Measurements from ENCODE around the gene CCR9.

The CCR9 gene

DNA sequence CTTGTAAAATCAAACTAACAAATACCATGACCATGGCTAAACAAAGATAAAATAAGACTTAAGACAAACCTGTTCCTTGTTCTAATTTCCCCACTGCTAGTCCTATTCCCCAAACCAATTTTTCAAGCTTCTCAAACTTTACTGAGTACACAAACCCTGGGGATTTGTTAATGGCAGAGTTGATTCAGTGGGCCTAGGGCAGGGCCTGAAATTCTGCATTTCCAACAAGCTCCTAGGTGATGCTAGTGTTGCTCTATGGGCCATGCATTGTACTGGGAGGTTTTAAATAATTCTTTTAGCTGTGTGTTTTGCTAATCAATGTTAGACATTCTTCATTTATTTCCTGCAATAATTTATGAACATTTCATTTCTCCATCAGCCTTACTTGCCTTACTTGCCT lies 13.3 kb upstream of the CCR9 start:
- DNase-seq (ENCODE audit: low read depth) = no peak
- H3K4me3 ChIP-seq (ENCODE audit: low read length) = no peak overlapping the region
- TF ChIP-seq, protein P1, sequence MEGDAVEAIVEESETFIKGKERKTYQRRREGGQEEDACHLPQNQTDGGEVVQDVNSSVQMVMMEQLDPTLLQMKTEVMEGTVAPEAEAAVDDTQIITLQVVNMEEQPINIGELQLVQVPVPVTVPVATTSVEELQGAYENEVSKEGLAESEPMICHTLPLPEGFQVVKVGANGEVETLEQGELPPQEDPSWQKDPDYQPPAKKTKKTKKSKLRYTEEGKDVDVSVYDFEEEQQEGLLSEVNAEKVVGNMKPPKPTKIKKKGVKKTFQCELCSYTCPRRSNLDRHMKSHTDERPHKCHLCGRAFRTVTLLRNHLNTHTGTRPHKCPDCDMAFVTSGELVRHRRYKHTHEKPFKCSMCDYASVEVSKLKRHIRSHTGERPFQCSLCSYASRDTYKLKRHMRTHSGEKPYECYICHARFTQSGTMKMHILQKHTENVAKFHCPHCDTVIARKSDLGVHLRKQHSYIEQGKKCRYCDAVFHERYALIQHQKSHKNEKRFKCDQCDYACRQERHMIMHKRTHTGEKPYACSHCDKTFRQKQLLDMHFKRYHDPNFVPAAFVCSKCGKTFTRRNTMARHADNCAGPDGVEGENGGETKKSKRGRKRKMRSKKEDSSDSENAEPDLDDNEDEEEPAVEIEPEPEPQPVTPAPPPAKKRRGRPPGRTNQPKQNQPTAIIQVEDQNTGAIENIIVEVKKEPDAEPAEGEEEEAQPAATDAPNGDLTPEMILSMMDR (conservative IDR thresholded peaks at IDR 0.05; ENCODE audit: low read length) = no peak

- TF ChIP-seq, protein P1 (conservative IDR thresholded peaks at IDR 0.05; ENCODE audit: low read length) = no peak
- DNase-seq (ENCODE audit: low read depth) = no peak
- no peak overlapping the region for H3K4me3 ChIP-seq (ENCODE audit: low read length)
These were observed 12.7 kb upstream of the CCR9 start for GRCh38 chr3:45873638-45874037.

DNA sequence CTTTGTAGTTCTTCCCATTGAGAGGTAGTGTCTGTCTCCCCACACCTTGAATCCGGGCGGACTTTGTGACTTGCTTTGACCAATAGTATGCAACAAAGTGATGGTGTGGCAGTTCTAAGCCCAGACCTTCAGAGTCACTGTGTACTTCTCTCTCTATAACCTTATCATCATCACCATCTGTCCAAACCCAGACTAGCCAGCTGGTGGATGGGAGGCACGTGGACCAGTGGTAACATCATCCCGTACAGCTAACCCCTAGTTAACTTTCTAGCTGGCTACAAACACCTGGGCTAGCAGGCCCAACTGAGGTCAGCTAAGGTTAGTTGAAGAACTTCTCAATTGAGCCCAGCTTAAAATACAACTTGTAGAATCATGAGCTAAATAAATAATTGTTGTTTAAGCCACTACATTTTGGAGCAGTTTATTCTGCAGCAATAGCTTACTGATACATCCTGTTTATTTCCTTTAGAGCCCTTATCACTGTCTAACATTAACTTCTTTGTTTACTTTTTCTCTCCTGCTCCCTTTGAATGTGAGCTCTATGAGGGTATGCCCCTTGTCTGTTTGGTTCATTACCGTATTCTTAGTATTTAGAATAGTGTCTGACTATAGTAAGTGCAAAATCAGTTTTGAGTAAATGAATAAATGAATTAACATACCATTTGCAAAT lies 11.5 kb upstream of the CCR9 start:
- no peak overlapping the region for H3K4me3 ChIP-seq (ENCODE audit: low read length)
- TF ChIP-seq, protein P1 (conservative IDR thresholded peaks at IDR 0.05; ENCODE audit: low read length) = no peak
- no peak for DNase-seq (ENCODE audit: low read depth)

- no peak for DNase-seq (ENCODE audit: low read depth)
- TF ChIP-seq, protein P1 (conservative IDR thresholded peaks at IDR 0.05; ENCODE audit: low read length) = no peak
- no peak overlapping the region for H3K4me3 ChIP-seq (ENCODE audit: low read length)
These were observed 8.2 kb upstream of the CCR9 start for GRCh38 chr3:45878124-45878523.

- TF ChIP-seq, protein P1 (conservative IDR thresholded peaks at IDR 0.05; ENCODE audit: low read length) = no peak
- DNase-seq (ENCODE audit: low read depth) = no peak
- no peak overlapping the region for H3K4me3 ChIP-seq (ENCODE audit: low read length)
These were observed 5.6 kb upstream of the CCR9 start for GRCh38 chr3:45880725-45881077.

DNA sequence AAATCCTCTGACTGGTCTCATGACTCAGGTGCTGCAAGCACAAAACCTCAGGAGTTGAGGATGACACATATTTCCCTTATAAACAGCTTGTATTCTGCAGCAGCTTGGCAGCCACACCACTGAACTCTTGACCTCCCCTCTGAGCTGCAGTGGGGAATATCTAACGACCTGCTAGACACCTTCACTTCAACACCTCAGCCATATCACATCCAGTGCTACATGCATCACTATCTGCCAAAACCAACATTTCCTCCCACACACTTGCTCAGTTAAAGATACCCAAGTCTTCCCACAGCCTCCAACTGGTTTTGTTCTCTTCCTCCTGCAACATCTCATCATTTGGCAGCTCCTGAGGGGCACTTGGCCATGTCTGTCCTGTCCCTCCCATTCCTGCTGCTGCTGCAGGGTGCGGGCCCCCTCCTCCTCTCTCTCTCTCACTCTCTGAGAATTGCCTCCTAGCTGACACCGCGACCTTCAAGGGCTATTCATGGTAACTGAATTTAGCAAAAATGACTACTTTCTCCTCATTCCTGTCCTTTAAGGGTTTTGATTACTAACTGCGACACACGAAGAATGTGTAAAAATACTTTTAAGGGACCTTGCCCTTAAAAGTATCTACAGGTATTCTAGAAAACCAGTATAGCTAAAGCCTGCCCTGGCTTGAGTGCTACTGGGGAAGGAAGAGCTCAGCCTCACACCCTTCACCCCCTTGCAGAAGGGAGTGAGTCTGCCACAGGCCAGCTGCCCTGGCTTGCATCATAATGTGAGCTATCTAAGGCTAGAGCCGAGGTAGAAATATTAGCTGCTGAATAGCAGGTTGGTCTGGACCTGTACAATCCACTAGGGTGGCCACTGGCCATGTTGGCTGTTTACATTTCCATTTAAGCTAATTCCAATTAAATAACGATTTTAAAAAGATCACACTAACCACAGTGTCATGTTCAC lies 5.0 kb upstream of the CCR9 start:
- no peak for DNase-seq (ENCODE audit: low read depth)

More for the DNA sequence above, 5.0 kb upstream of the CCR9 start:
- no peak overlapping the region for H3K4me3 ChIP-seq (ENCODE audit: low read length)
- TF ChIP-seq, protein P1 (conservative IDR thresholded peaks at IDR 0.05; ENCODE audit: low read length) = no peak

Measured in AG10803 (cell line).